Stomach (tissue), 19 donors: ENCODE measurements around the gene NKX1-2. TPM values are rescaled to one million over a fixed set of nuclear protein-coding genes. Genes with fewer than 3 reads are reported as not detected.

ENCODE experiments used
- DNase-seq, 2 donors: peaks; one replicate each; pipeline versions ENCODE4 v3.0.0 to v3.0.0-alpha.2; 2013 to 2019
- H3K27ac ChIP-seq, 5 donors: fragments of 200-600 bp in 4 of 5; sonication (generic) in 4 of 5; one replicate each; pipeline ENCODE4 v1.5.1; 2013 to 2019; ENCODE audit warnings: mild to moderate bottlenecking in 1 of 5, moderate library complexity in 1 of 5
- H3K27me3 ChIP-seq, 3 donors: fragments of 200-600 bp; sonication (generic); one replicate each; pipeline ENCODE4 v1.5.1; 2017 to 2019; ENCODE audit warnings: mixed run types in 1 of 3
- H3K36me3 ChIP-seq, 4 donors: fragments of 200-600 bp; sonication (generic); 1 replicate in 3 of 4; 2 replicates in 1 of 4; pipeline ENCODE4 v1.5.1; 2016 to 2019
- H3K4me1 ChIP-seq, 4 donors: fragments of 200-600 bp; sonication (generic); one replicate each; pipeline ENCODE4 v1.5.1; 2016 to 2019
- H3K4me3 ChIP-seq, 4 donors: fragments of 200-600 bp; sonication (generic) in 3 of 4; one replicate each; pipeline ENCODE4 v1.5.1; 2016 to 2019; ENCODE audit warnings: mild to moderate bottlenecking in 1 of 4
- H3K9me3 ChIP-seq, 4 donors: fragments of 200-600 bp; sonication (generic); one replicate each; pipeline ENCODE4 v1.5.1; 2016 to 2019
- EP300 ChIP-seq: sonication (generic); formaldehyde crosslinking; IDR thresholded peaks from one replicate; pipeline ENCODE4 v1.6.1; 2017; ENCODE audit warnings: antibody characterized with exemption
- POLR2A ChIP-seq, 4 donors: fragments of 450-650 bp; IDR thresholded peaks; one replicate each; pipeline ENCODE4 v1.6.1; 2016; ENCODE audit warnings: antibody characterized with exemption in 4 of 4, control low read depth in 2 of 4, mild to moderate bottlenecking in 1 of 4, moderate library complexity in 1 of 4
- POLR2AphosphoS5 ChIP-seq, 3 donors: sonication (generic); formaldehyde crosslinking; IDR thresholded peaks; one replicate each; pipeline ENCODE4 v1.6.1; 2016; ENCODE audit warnings: antibody characterized with exemption in 3 of 3
- WGBS, 5 donors: extraction: QIAGEN DNeasy Blood & Tissue Kit in 3 of 5; methylation state at CpG; one replicate each; pipeline versions ENCODE4 v1.1.5 to v1.1.7; 2013 to 2018; 5-methylcytosine and 5-hydroxymethylcytosine counted together
- intact Hi-C: fragments of 100-400 bp; cut with DNase I; formaldehyde crosslinking; loops from one replicate; pipeline ENCODE4 v1.15.1; 2023; ENCODE audit warnings: low total_unique reads
- long read RNA-seq, 10 donors: transcript quantifications; one replicate each; lab custom pipeline, GENCODE V29; 2026
- polyA plus RNA-seq, 3 donors: library from polyadenylated mRNA; stranded (reverse); fragments of 200-250 nt; gene quantifications; one replicate each; pipeline ENCODE4 v1.2.3, GENCODE V29; 2013
- total RNA-seq, 5 donors: library from RNA; depleted of rRNA; stranded (reverse); fragments of >200 nt; gene quantifications; one replicate each; pipeline versions ENCODE4 v1.1.0 to v1.2.3, GENCODE V29; 2014 to 2016
- TF ChIP-seq, protein P1 (sequence below), 7 experiments: fragments of 450-650 bp in 4 of 7; fragments of 200-600 bp in 3 of 7; sonication (generic) in 3 of 7; IDR thresholded peaks; one replicate each; pipeline ENCODE4 v1.5.1; 2016 to 2019; ENCODE audit warnings: antibody characterized with exemption in 7 of 7, control low read depth in 2 of 7, mild to moderate bottlenecking in 1 of 7
- donor health status: healthy with polysubstance abuse.
- donor health status: Bipolar disorder and iron deficiency.
- donor health status: healthy.

NKX1-2 gene
- total RNA-seq, result not detected
- polyA plus RNA-seq, result under 1 TPM in 1 of 3 donors, not detected in 2; 0.10 TPM
- long read RNA-seq, donor 1, result 0 reads
- long read RNA-seq, donor 2, result 0 reads
- long read RNA-seq, donor 3, result 0 reads
- long read RNA-seq, donor 4, result 0 reads
- long read RNA-seq, donor 5, result 0 reads
- long read RNA-seq, donor 6, result 0 reads
- long read RNA-seq, donor 7, result 0 reads
- long read RNA-seq, donor 8, result 0 reads
- long read RNA-seq, donor 9, result 0 reads
- long read RNA-seq, donor 10, result 0 reads

GRCh38 chr10:124450012-124450782 lies at the start of gene NKX1-2:
Gene NKX1-2, minus strand, starts transcription at chr10:124450035. Its CDS starts 92 bp downstream, at chr10:124449943.
- Histone ChIP-seq H3K36me3 (no peaks in the 10 kb centered on the region), H3K4me3 (peak within 1 kb of the TSS; percentile 20 to 44 (median 28)), H3K4me1 (peaks cover 33 to 41% (median 37%) of the 10 kb centered on the region in 4 donors), H3K27ac (no peak within 1 kb of the TSS), H3K27me3 (peaks cover 28 to 100% (median 73%) of the 10 kb centered on the region in 3 donors), H3K9me3 (no peaks in the 10 kb centered on the region)
- 3 to 5% (median 3%) methylated on average over 35 to 57 of the region's 57 CpGs for WGBS, 5 donors
- intact Hi-C loops, result no loop called here
- TF ChIP-seq POLR2A (IDR thresholded peaks at IDR 0.05), result no peak
- peak in 1 of 2 donors; percentile 45 for DNase-seq

GRCh38 chr10:124498056-124498455 lies 48.2 kb upstream of the NKX1-2 start:
- peaks cover 0 to 5% (median 0%) of the 10 kb centered on the region in 4 donors for H3K4me1 ChIP-seq
- H3K9me3 ChIP-seq, result peaks cover 0 to 9% (median 5%) of the 10 kb centered on the region in 4 donors
- H3K36me3 ChIP-seq, result peaks cover 0 to 51% (median 19%) of the 10 kb centered on the region in 4 donors
- no peak overlapping the region for H3K4me3 ChIP-seq
- WGBS, 5 donors, result 92 to 95% (median 93%) methylated on average over 8 of the region's 8 CpGs
- no peak for DNase-seq
- H3K27ac ChIP-seq, result no peak overlapping the region
- TF ChIP-seq POLR2AphosphoS5 (IDR thresholded peaks at IDR 0.05) (no peak), POLR2A (IDR thresholded peaks at IDR 0.05) (no peak), EP300 (no peak)
- TF ChIP-seq, protein P1, sequence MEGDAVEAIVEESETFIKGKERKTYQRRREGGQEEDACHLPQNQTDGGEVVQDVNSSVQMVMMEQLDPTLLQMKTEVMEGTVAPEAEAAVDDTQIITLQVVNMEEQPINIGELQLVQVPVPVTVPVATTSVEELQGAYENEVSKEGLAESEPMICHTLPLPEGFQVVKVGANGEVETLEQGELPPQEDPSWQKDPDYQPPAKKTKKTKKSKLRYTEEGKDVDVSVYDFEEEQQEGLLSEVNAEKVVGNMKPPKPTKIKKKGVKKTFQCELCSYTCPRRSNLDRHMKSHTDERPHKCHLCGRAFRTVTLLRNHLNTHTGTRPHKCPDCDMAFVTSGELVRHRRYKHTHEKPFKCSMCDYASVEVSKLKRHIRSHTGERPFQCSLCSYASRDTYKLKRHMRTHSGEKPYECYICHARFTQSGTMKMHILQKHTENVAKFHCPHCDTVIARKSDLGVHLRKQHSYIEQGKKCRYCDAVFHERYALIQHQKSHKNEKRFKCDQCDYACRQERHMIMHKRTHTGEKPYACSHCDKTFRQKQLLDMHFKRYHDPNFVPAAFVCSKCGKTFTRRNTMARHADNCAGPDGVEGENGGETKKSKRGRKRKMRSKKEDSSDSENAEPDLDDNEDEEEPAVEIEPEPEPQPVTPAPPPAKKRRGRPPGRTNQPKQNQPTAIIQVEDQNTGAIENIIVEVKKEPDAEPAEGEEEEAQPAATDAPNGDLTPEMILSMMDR (IDR thresholded peaks at IDR 0.05), result no peak
- intact Hi-C loops, result no loop called here
- H3K27me3 ChIP-seq, result no peaks in the 10 kb centered on the region

DNA sequence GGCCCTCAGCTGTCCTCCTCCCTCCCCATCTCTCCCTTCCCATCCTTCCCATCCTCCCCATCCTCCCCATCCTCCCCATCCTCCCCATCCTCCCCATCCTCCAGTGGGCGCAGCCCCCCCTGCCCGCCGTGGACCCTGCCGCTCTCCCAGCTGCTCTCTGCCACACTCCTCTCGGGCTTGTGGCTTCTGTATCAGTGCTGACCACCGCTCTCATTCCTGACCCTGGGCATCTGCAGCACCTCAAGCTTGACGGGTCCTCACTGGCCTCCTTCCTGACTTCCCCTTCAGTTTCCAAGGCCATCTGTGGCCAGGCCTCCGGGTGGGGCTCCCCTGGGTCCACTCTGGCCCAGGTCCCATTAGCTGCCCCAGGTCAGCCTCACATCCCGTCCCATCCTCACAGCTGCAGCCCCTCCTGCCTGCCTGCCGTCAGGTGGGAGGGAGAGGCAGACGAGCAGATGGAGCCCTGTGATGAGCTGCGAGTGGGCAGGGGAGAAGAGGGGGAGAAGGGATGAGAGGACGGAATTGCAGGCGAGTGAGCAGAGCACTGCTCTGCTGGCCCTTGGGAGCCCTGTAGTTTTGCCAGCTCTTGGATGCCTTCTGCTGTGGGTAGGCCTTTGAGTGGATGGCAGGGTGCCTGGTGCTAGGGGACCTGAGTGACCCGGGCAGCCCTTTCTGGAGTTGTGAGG lies 47.5 kb upstream of the NKX1-2 start:
- intact Hi-C loops, result no loop called here
- no peak overlapping the region for H3K4me3 ChIP-seq
- H3K9me3 ChIP-seq, result peaks cover 0 to 9% (median 5%) of the 10 kb centered on the region in 4 donors
- DNase-seq, result no peak
- WGBS, 5 donors, result 73 to 92% (median 88%) methylated on average over 14 to 15 of the region's 15 CpGs
- TF ChIP-seq POLR2A (IDR thresholded peaks at IDR 0.05) (no peak), EP300 (no peak), POLR2AphosphoS5 (IDR thresholded peaks at IDR 0.05) (no peak)
- TF ChIP-seq, protein P1 (IDR thresholded peaks at IDR 0.05), result no peak
- H3K4me1 ChIP-seq, result peaks cover 0 to 5% (median 0%) of the 10 kb centered on the region in 4 donors
- H3K27me3 ChIP-seq, result no peaks in the 10 kb centered on the region
- H3K36me3 ChIP-seq, result peaks cover 0 to 48% (median 19%) of the 10 kb centered on the region in 4 donors
- no peak overlapping the region for H3K27ac ChIP-seq

GRCh38 chr10:124496620-124497019 lies 46.8 kb upstream of the NKX1-2 start:
- H3K9me3 ChIP-seq, result peaks cover 0 to 9% (median 5%) of the 10 kb centered on the region in 4 donors
- H3K4me1 ChIP-seq, result peaks cover 0 to 5% (median 0%) of the 10 kb centered on the region in 4 donors
- no peak for DNase-seq
- peaks cover 0 to 45% (median 19%) of the 10 kb centered on the region in 4 donors for H3K36me3 ChIP-seq
- H3K27me3 ChIP-seq, result no peaks in the 10 kb centered on the region
- 86 to 94% (median 93%) methylated on average over 11 to 24 of the region's 24 CpGs for WGBS, 5 donors
- intact Hi-C loops, result no loop called here
- no peak overlapping the region for H3K4me3 ChIP-seq
- no peak overlapping the region for H3K27ac ChIP-seq
- TF ChIP-seq POLR2A (IDR thresholded peaks at IDR 0.05) (no peak), EP300 (no peak), POLR2AphosphoS5 (IDR thresholded peaks at IDR 0.05) (no peak)
- TF ChIP-seq, protein P1 (IDR thresholded peaks at IDR 0.05), result no peak
